CD14-positive monocyte (primary cell): ENCODE measurements around the gene LPIN2. TPM values are rescaled to one million over a fixed set of nuclear protein-coding genes. Genes with fewer than 3 reads are reported as not detected.

Experiments used
- DNase-seq, 3 donors: peaks; one replicate each; pipeline ENCODE4 v3.0.0-alpha.2; 2011 to 2022
- H2AFZ ChIP-seq: 2 replicates; pipeline ENCODE4 v1.6.0; 2012; ENCODE audit warnings: mild to moderate bottlenecking, low read depth, low read length, inconsistent platforms; ENCODE audit not compliant: insufficient read depth, poor library complexity, severe bottlenecking
- H3K27ac ChIP-seq, 2 donors: 1 replicate in 1 of 2; 2 replicates in 1 of 2; pipeline ENCODE4 v1.5.1; 2012 to 2013; ENCODE audit warnings: low read length in 2 of 2, control low read depth in 1 of 2, inconsistent platforms in 1 of 2, low read depth in 1 of 2, mild to moderate bottlenecking in 1 of 2
- H3K27me3 ChIP-seq, 2 donors: one replicate each; pipeline versions ENCODE4 v1.6.0 to v1.6.1; 2011 to 2013; ENCODE audit warnings: low read length in 2 of 2; ENCODE audit not compliant: control insufficient read depth in 2 of 2, insufficient read depth in 2 of 2
- H3K36me3 ChIP-seq, 2 donors: replicated peaks in 1 of 2; 1 replicate in 1 of 2; 2 replicates in 1 of 2; pipeline versions ENCODE4 v1.5.1 to v1.6.1; 2012 to 2013; ENCODE audit warnings: low read length in 2 of 2, control low read depth in 1 of 2, inconsistent platforms in 1 of 2, mild to moderate bottlenecking in 1 of 2; ENCODE audit not compliant: insufficient read depth in 2 of 2, control insufficient read depth in 1 of 2
- H3K4me1 ChIP-seq, 2 donors: 1 replicate in 1 of 2; 2 replicates in 1 of 2; pipeline versions ENCODE4 v1.5.1 to v1.6.1; 2012 to 2013; ENCODE audit warnings: low read length in 2 of 2, control low read depth in 1 of 2, inconsistent platforms in 1 of 2, mild to moderate bottlenecking in 1 of 2, moderate library complexity in 1 of 2; ENCODE audit not compliant: insufficient read depth in 2 of 2, control insufficient read depth in 1 of 2
- H3K4me2 ChIP-seq: replicated peaks from 2 replicates; pipeline ENCODE3; 2012; ENCODE audit warnings: low read length, moderate library complexity, mild to moderate bottlenecking; ENCODE audit not compliant: poor library complexity, severe bottlenecking; ENCODE audit errors: extremely low read depth
- H3K4me3 ChIP-seq, 3 experiments: fragments of 200-600 bp in 1 of 3; sonication (generic) in 1 of 3; replicated peaks in 1 of 3; 1 replicate in 2 of 3; 2 replicates in 1 of 3; pipeline ENCODE4 v1.5.1; 2011 to 2013; ENCODE audit warnings: low read length in 3 of 3, mild to moderate bottlenecking in 3 of 3, control low read depth in 2 of 3, low read depth in 2 of 3, inconsistent platforms in 1 of 3, moderate library complexity in 1 of 3
- H3K79me2 ChIP-seq: 2 replicates; pipeline ENCODE4 v1.6.0; 2012; ENCODE audit warnings: mild to moderate bottlenecking, control low read depth, inconsistent platforms, low read length, moderate library complexity; ENCODE audit not compliant: insufficient read depth
- H3K9ac ChIP-seq: 2 replicates; pipeline ENCODE4 v1.6.0; 2017; ENCODE audit warnings: low read length, mild to moderate bottlenecking; ENCODE audit not compliant: insufficient read depth, poor library complexity, severe bottlenecking
- H3K9me3 ChIP-seq, 2 donors: replicated peaks in 1 of 2; 1 replicate in 1 of 2; 2 replicates in 1 of 2; pipeline versions ENCODE4 v1.5.1 to v1.6.1; 2012 to 2013; ENCODE audit warnings: low read length in 2 of 2, control low read depth in 1 of 2; ENCODE audit not compliant: control insufficient read depth in 1 of 2, insufficient read depth in 1 of 2
- H4K20me1 ChIP-seq: 2 replicates; pipeline ENCODE4 v1.6.0; 2012; ENCODE audit warnings: mild to moderate bottlenecking, low read length, control low read depth, moderate library complexity; ENCODE audit not compliant: insufficient read depth
- H3K27ac Mint-ChIP-seq, 7 donors: one replicate each; pipeline ENCODE4 v1.8.0; 2020; ENCODE audit warnings: mild to moderate bottlenecking in 7 of 7, mixed read lengths in 7 of 7, moderate library complexity in 6 of 7, inconsistent platforms in 2 of 7
- H3K27me3 Mint-ChIP-seq, 3 donors: one replicate each; pipeline ENCODE4 v1.8.0; 2021 to 2022; ENCODE audit warnings: low read depth in 3 of 3, mild to moderate bottlenecking in 3 of 3, mixed read lengths in 3 of 3, moderate library complexity in 3 of 3, inconsistent platforms in 1 of 3
- H3K36me3 Mint-ChIP-seq, 2 donors: one replicate each; pipeline ENCODE4 v1.8.0; 2020; ENCODE audit warnings: mixed read lengths in 2 of 2, inconsistent platforms in 1 of 2, mild to moderate bottlenecking in 1 of 2
- H3K4me1 Mint-ChIP-seq: one replicate; pipeline ENCODE4 v1.8.0; 2020; ENCODE audit warnings: mild to moderate bottlenecking, mixed read lengths
- H3K4me3 Mint-ChIP-seq, 2 donors: one replicate each; pipeline ENCODE4 v1.8.0; 2020; ENCODE audit warnings: mild to moderate bottlenecking in 2 of 2, mixed read lengths in 2 of 2, moderate library complexity in 1 of 2
- H3K9me3 Mint-ChIP-seq, 7 donors: one replicate each; pipeline ENCODE4 v1.8.0; 2020 to 2022; ENCODE audit warnings: mixed read lengths in 7 of 7, mild to moderate bottlenecking in 6 of 7, moderate library complexity in 6 of 7, inconsistent platforms in 2 of 7
- WGBS: methylation state at CpG from one replicate; pipeline ENCODE4 v1.1.5; 2013; ENCODE audit warnings: missing lambda C conversion rate; ENCODE audit not compliant: insufficient coverage; 5-methylcytosine and 5-hydroxymethylcytosine counted together
- intact Hi-C, 2 donors: fragments of 100-400 bp; cut with micrococcal nuclease; formaldehyde crosslinking; loops; one replicate each; pipeline versions ENCODE4 v1.15.0 to v1.15.1; 2023
- polyA plus RNA-seq, 3 donors: library from polyadenylated mRNA; depleted of rRNA in 1 of 3; unstranded in 2 of 3; stranded (reverse) in 1 of 3; fragments of 300-500 nt in 2 of 3; fragments of >200 nt in 1 of 3; fragmentation: Illumina TruSeq in 2 of 3; gene quantifications; 1 replicate in 2 of 3; 2 replicates in 1 of 3; pipeline ENCODE4 v1.2.3, GENCODE V29; 2012 to 2021
- TF ChIP-seq, protein P1 (sequence below): fragments of 200-600 bp; IDR thresholded peaks from one replicate; pipeline ENCODE4 v1.8.0; 2022; ENCODE audit warnings: antibody characterized with exemption, mild to moderate bottlenecking

LPIN2 gene
- polyA plus RNA-seq, 3 donors: 9.3 to 16.3 (median 10.3) TPM

DNA sequence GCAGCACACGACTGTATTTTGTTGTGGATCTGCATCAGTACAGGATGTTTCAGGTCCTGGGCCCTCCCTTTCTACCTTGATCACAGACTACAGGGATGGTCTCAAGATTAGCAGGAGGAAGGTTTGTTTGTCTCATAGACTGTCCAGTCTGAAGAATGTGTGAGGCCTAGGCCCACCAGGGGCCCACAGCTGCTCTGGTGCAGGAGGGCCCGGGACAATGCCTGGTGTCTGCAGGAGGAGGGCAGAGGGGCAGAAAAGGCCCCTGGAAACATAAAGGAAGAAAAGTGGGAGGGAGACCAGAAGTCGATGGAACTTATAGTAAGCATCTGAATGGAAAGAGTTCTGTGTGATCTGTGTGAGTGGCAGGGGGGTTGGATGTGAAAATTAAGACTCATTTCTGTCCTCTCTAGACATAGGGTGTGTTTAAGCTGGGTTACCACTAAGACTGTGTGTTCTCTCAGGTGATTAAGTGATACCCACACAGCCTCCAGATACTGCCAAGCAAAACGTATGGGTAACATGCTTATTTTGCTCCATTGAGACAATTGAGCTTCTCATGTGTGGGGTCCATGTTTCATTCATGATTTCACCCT is 33.4 kb upstream of the LPIN2 start:
- H3K4me1 Mint-ChIP-seq: peaks cover 26% of the 10 kb centered on the region
- no peak overlapping the region for H3K4me3 ChIP-seq
- no peaks in the 10 kb centered on the region for H3K36me3 ChIP-seq
- DNase-seq: no peak
- no peaks in the 10 kb centered on the region for H3K27me3 ChIP-seq
- peaks cover 1 to 4% (median 2%) of the 10 kb centered on the region in 3 donors for H3K27me3 Mint-ChIP-seq
- no peak overlapping the region for H2AFZ ChIP-seq
- 93% methylated on average over 2 of the region's 4 CpGs for WGBS
- no peaks in the 10 kb centered on the region for H3K36me3 Mint-ChIP-seq
- H3K9me3 ChIP-seq: no peaks in the 10 kb centered on the region
- TF ChIP-seq, protein P1, sequence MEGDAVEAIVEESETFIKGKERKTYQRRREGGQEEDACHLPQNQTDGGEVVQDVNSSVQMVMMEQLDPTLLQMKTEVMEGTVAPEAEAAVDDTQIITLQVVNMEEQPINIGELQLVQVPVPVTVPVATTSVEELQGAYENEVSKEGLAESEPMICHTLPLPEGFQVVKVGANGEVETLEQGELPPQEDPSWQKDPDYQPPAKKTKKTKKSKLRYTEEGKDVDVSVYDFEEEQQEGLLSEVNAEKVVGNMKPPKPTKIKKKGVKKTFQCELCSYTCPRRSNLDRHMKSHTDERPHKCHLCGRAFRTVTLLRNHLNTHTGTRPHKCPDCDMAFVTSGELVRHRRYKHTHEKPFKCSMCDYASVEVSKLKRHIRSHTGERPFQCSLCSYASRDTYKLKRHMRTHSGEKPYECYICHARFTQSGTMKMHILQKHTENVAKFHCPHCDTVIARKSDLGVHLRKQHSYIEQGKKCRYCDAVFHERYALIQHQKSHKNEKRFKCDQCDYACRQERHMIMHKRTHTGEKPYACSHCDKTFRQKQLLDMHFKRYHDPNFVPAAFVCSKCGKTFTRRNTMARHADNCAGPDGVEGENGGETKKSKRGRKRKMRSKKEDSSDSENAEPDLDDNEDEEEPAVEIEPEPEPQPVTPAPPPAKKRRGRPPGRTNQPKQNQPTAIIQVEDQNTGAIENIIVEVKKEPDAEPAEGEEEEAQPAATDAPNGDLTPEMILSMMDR: no peak
- no peaks in the 10 kb centered on the region for H3K9me3 Mint-ChIP-seq
- H3K27ac Mint-ChIP-seq: no peak overlapping the region
- no peak overlapping the region for H3K4me2 ChIP-seq
- H4K20me1 ChIP-seq: no peaks in the 10 kb centered on the region
- H3K4me1 ChIP-seq: peaks cover 17 to 18% of the 10 kb centered on the region in 2 donors
- H3K4me3 Mint-ChIP-seq: no peak overlapping the region
- no peak overlapping the region for H3K27ac ChIP-seq
- intact Hi-C loops: no loop called here
- no peaks in the 10 kb centered on the region for H3K79me2 ChIP-seq
- no peak overlapping the region for H3K9ac ChIP-seq

DNA sequence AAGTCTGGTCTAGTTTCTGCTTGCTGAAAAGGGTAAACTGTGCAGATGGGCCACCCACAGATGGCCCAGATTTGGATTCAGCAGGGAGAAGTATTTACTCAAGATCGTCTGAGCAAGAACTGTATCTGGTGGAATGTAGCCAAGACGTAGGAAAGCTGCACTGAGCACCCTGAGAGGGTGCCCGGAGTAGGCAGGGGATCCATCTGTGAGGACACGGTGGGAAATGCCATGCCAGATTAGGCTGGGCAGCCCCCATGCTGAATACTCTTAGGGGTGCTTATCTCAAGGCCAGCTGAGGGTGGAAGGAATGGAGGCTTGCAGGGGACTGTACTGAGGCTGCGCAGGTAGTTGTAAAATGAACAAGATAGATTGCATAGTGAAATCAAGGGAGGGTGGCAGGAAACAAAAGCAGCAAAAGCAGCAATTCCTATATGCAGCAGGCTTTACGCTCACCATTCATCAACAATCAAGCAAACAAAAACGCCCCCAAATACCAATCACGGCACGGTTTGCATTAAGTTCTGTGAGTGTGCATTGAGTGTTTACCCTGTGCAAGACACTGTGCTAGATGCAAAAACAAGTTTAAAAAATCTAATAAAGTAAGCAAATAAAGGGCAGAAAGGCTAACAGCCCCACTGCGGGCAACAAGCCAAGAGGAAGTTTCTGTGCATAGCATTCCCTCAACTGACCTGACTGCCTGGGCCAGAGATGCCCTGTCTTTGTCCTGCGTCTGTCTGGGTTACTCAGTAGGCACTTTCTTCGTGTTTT is 32.2 kb upstream of the LPIN2 start:
- H3K27ac ChIP-seq: no peak overlapping the region
- H3K27ac Mint-ChIP-seq: peak overlapping the region in 5 of 7 donors; percentile 31 to 85 (median 48)
- peaks cover 1 to 4% (median 2%) of the 10 kb centered on the region in 3 donors for H3K27me3 Mint-ChIP-seq
- H3K9me3 ChIP-seq: no peaks in the 10 kb centered on the region
- intact Hi-C loops: no loop called here
- no peaks in the 10 kb centered on the region for H3K9me3 Mint-ChIP-seq
- H3K9ac ChIP-seq: no peak overlapping the region
- H3K36me3 Mint-ChIP-seq: no peaks in the 10 kb centered on the region
- no peaks in the 10 kb centered on the region for H3K79me2 ChIP-seq
- H3K4me1 ChIP-seq: peaks cover 14% of the 10 kb centered on the region in 2 donors
- H3K36me3 ChIP-seq: no peaks in the 10 kb centered on the region
- peak overlapping the region in 2 of 3 experiments; percentile 16 to 41 for H3K4me3 ChIP-seq
- H2AFZ ChIP-seq: peak overlapping the region; percentile 13
- TF ChIP-seq, protein P1: no peak
- H3K4me3 Mint-ChIP-seq: peak overlapping the region; percentile 54 to 81
- peaks cover 22% of the 10 kb centered on the region for H3K4me1 Mint-ChIP-seq
- H3K4me2 ChIP-seq: peak overlapping the region; percentile 49
- H4K20me1 ChIP-seq: no peaks in the 10 kb centered on the region
- DNase-seq: peak; percentile 37 to 68 (median 41)
- WGBS: 17% methylated on average over 5 of the region's 12 CpGs
- no peaks in the 10 kb centered on the region for H3K27me3 ChIP-seq
